K562 (cell line): ENCODE measurements around the gene PPRC1. TPM values are rescaled to one million over a fixed set of nuclear protein-coding genes. Genes with fewer than 3 reads are reported as not detected.
A peak's percentile ranks its signal among the peaks of the same experiment; 100 is the strongest.

Source experiments
- ATAC-seq: fragments of 200-7000 bp; cut with Tn5 transposase; 3 replicates; pipeline ENCODE4 v1.9.1; 2020; ENCODE audit warnings: moderate library complexity
- BruUV-seq: library from RNA; stranded (reverse); fragments of 400-500 nt; replicated peaks from 2 replicates; lab custom pipeline; 2021; lab: Mats Ljungman, UMichigan
- CTCF ChIA-PET: fragments of 300-600 bp; formaldehyde crosslinking; extraction: SDS; loops from one replicate; lab custom pipeline; 2021; ENCODE audit warnings: low intra/inter-chr PET ratio; lab: Yijun Ruan, JAX
- POLR2A ChIA-PET: fragments of 300-600, 350-650 bp; sonication (Branson Sonifier 250); formaldehyde crosslinking; extraction: SDS; loops from one replicate; lab custom pipeline; 2021; ENCODE audit warnings: antibody characterized with exemption, inconsistent platforms; lab: Yijun Ruan, JAX
- DNase-seq, 4 experiments: peaks; one replicate each; pipeline versions ENCODE4 v3.0.0 to v3.0.0-alpha.2; 2011 to 2018; ENCODE audit warnings: low spot score in 3 of 4, mixed read lengths in 3 of 4; ENCODE audit errors: extremely low read depth in 1 of 4
- FAIRE-seq: peaks from 2 replicates; lab custom pipeline; 2011; peaks lifted over from hg19 to GRCh38; lab: Jason Lieb, UNC
- H2AFZ ChIP-seq: 2 replicates; pipeline ENCODE4 v1.6.0; 2011; ENCODE audit warnings: low read depth, low read length, control low read depth, inconsistent platforms
- H3K27ac ChIP-seq: fragments of 200-600 bp; 3 replicates; pipeline ENCODE4 v1.8.0; 2011; ENCODE audit warnings: low read depth, mild to moderate bottlenecking, control low read depth, inconsistent platforms, low read length, moderate library complexity, mixed read lengths; ENCODE audit errors: extremely low read depth
- H3K27me3 ChIP-seq, 2 experiments: fragments of 300-600 bp in 1 of 2; 2 replicates in 1 of 2; 3 replicates in 1 of 2; pipeline versions ENCODE4 v1.6.0 to v1.8.0; 2011; ENCODE audit warnings: inconsistent platforms in 2 of 2, low read length in 2 of 2, mild to moderate bottlenecking in 1 of 2, mixed read lengths in 1 of 2, moderate library complexity in 1 of 2; ENCODE audit not compliant: control insufficient read depth in 2 of 2, insufficient read depth in 2 of 2
- H3K36me3 ChIP-seq: fragments of 300-600 bp; 3 replicates; pipeline ENCODE4 v1.8.0; 2011; ENCODE audit warnings: mild to moderate bottlenecking, low read length, inconsistent platforms; ENCODE audit not compliant: control insufficient read depth, insufficient read depth
- H3K4me1 ChIP-seq, 2 experiments: fragments of 200-600 bp in 1 of 2; replicated peaks in 1 of 2; 2 replicates in 1 of 2; 3 replicates in 1 of 2; pipeline versions ENCODE4 v1.5.1 to v1.8.0; 2011; ENCODE audit warnings: inconsistent platforms in 2 of 2, low read length in 2 of 2, mild to moderate bottlenecking in 1 of 2, mixed read lengths in 1 of 2, moderate library complexity in 1 of 2; ENCODE audit not compliant: control insufficient read depth in 2 of 2, insufficient read depth in 2 of 2
- H3K4me2 ChIP-seq: 2 replicates; pipeline ENCODE4 v1.6.1; 2011; ENCODE audit warnings: low read length, control low read depth, inconsistent platforms, mixed read lengths; ENCODE audit not compliant: insufficient read depth
- H3K4me3 ChIP-seq: fragments of 200-600 bp; sonication (generic), shearing (Covaris generic); 2 replicates; pipeline ENCODE4 v1.5.1; 2016; ENCODE audit warnings: control low read depth, inconsistent platforms
- H3K79me2 ChIP-seq: fragments of 200-600 bp; 3 replicates; pipeline ENCODE4 v1.8.0; 2011; ENCODE audit warnings: low read length, inconsistent platforms; ENCODE audit not compliant: control insufficient read depth, insufficient read depth
- H3K9ac ChIP-seq, 2 experiments: 2 replicates each; pipeline versions ENCODE4 v1.6.0 to v1.6.1; 2011; ENCODE audit warnings: low read depth in 2 of 2, low read length in 2 of 2, control low read depth in 1 of 2, inconsistent platforms in 1 of 2, mild to moderate bottlenecking in 1 of 2, mixed read lengths in 1 of 2; ENCODE audit not compliant: insufficient read depth in 1 of 2
- H3K9me1 ChIP-seq: one replicate; pipeline ENCODE4 v1.6.0; 2011; ENCODE audit warnings: inconsistent platforms, mild to moderate bottlenecking, low read length, moderate library complexity; ENCODE audit not compliant: control insufficient read depth, insufficient read depth
- H3K9me3 ChIP-seq: replicated peaks from 2 replicates; pipeline ENCODE4 v1.5.1; 2011; ENCODE audit warnings: low read depth, low read length, inconsistent platforms; ENCODE audit not compliant: control insufficient read depth, insufficient read depth
- H4K20me1 ChIP-seq: replicated peaks from 2 replicates; pipeline ENCODE4 v1.6.1; 2011; ENCODE audit warnings: low read length, inconsistent platforms, mixed read lengths; ENCODE audit not compliant: control insufficient read depth, insufficient read depth
- ARID1B ChIP-seq: fragments of 450-650 bp; IDR thresholded peaks from 2 replicates; pipeline ENCODE4 v1.6.1; 2016; ENCODE audit warnings: antibody characterized with exemption, mild to moderate bottlenecking, inconsistent platforms
- CREB1 ChIP-seq, 2 experiments: sonication (generic) in 1 of 2; formaldehyde crosslinking in 1 of 2; IDR thresholded peaks; 2 replicates each; pipeline versions ENCODE4 v1.6.1 to v1.8.0; 2012 to 2022; ENCODE audit warnings: inconsistent platforms in 1 of 2, mild to moderate bottlenecking in 1 of 2, missing genetic modification reagents in 1 of 2, moderate library complexity in 1 of 2
- ETV1 ChIP-seq: fragments of 450-650 bp; conservative IDR thresholded peaks from 2 replicates; pipeline ENCODE4 v1.6.1; 2016; ENCODE audit warnings: missing genetic modification characterization, control low read depth, low read depth, missing compliant biosample characterization
- GABPB2 ChIP-seq: fragments of 250-450 bp; sonication (Bioruptor Pico); conservative IDR thresholded peaks from 2 replicates; pipeline ENCODE4 v1.5.1; 2021; ENCODE audit warnings: mild to moderate bottlenecking
- HCFC1 ChIP-seq: IDR thresholded peaks from 2 replicates; pipeline ENCODE4 v1.6.1; 2012; ENCODE audit warnings: low read depth, low read length, improper control_type of control experiment
- KDM1A ChIP-seq, 2 experiments: fragments of 450-650 bp; IDR thresholded peaks; 2 replicates each; pipeline ENCODE4 v1.6.1; 2016; ENCODE audit warnings: mild to moderate bottlenecking in 2 of 2
- MYBL2 ChIP-seq, 2 experiments: fragments of 450-650 bp in 1 of 2; sonication (generic) in 1 of 2; formaldehyde crosslinking in 1 of 2; IDR thresholded peaks; 2 replicates each; pipeline versions ENCODE4 v1.6.1 to v1.8.1; 2017 to 2022; ENCODE audit warnings: borderline replicate concordance in 1 of 2, inconsistent platforms in 1 of 2, low read depth in 1 of 2, mild to moderate bottlenecking in 1 of 2, missing genetic modification reagents in 1 of 2, moderate library complexity in 1 of 2
- NFE2 ChIP-seq: IDR thresholded peaks from 2 replicates; pipeline ENCODE4 v1.6.1; 2014; ENCODE audit warnings: antibody characterized with exemption, low read depth
- ZNF436 ChIP-seq: fragments of 250-450, 450-650 bp; sonication (Bioruptor Pico); formaldehyde crosslinking; IDR thresholded peaks from 2 replicates; pipeline ENCODE4 v1.7.0; 2020; ENCODE audit warnings: mild to moderate bottlenecking
- ZNF668 ChIP-seq: fragments of 250-450 bp; sonication (Bioruptor Pico); IDR thresholded peaks from 2 replicates; pipeline ENCODE4 v1.8.0; 2022; ENCODE audit warnings: mild to moderate bottlenecking, inconsistent platforms
- WGBS: fragments of 100-300 bp; shearing (Covaris generic); methylation state at CpG from one replicate; pipeline ENCODE4 v1.1.6; 2016; ENCODE audit warnings: low coverage, mixed read lengths; ENCODE audit not compliant: insufficient coverage; ENCODE audit errors: missing lambda C conversion rate; 5-methylcytosine and 5-hydroxymethylcytosine counted together
- in situ Hi-C: fragments of 300-500 bp; cut with MboI; formaldehyde crosslinking; loops from 4 replicates; pipeline ENCODE4 v1.15.0; 2018; ENCODE audit warnings: inconsistent platforms, mixed read lengths
- intact Hi-C: fragments of 100-400 bp; cut with micrococcal nuclease; formaldehyde crosslinking; loops from 2 replicates; pipeline ENCODE4 v1.14.2; 2022
- polyA plus RNA-seq, 8 experiments: library from polyadenylated mRNA; depleted of rRNA in 4 of 8; stranded (reverse) in 5 of 8; unstranded in 3 of 8; fragments of >200 nt; fragmentation: Nextera tagmentation in 2 of 8; fragmentation: Illumina TruSeq in 1 of 8; extraction: Ambion mirVana in 2 of 8; extraction: Trizol in 1 of 8; gene quantifications; 2 replicates each; pipeline versions ENCODE4 v1.2.1 to v1.2.3, GENCODE V29; 2011 to 2014; ENCODE audit warnings: inconsistent platforms in 1 of 8, missing spikeins in 1 of 8
- total RNA-seq, 7 experiments: library from RNA; depleted of rRNA in 6 of 7; stranded (reverse); fragments of >200 nt in 6 of 7; fragmentation: Illumina TruSeq in 2 of 7; extraction: Trizol in 2 of 7; gene quantifications; 2 replicates each; pipeline versions ENCODE4 v1.2.1 to v1.2.3, GENCODE V29; 2011 to 2021; ENCODE audit warnings: low replicate concordance in 1 of 7
- TF ChIP-seq, protein P1 (sequence below): fragments of 450-650 bp; IDR thresholded peaks from 2 replicates; pipeline ENCODE4 v1.6.1; 2016; ENCODE audit warnings: low read depth

PPRC1 gene
- total and polyA plus RNA-seq, 9 of the 15 experiments (the other 6 are each of a cell fraction or from before 2014, with no cell fraction given): 8.5 to 47.1 (median 16.2) TPM

DNA sequence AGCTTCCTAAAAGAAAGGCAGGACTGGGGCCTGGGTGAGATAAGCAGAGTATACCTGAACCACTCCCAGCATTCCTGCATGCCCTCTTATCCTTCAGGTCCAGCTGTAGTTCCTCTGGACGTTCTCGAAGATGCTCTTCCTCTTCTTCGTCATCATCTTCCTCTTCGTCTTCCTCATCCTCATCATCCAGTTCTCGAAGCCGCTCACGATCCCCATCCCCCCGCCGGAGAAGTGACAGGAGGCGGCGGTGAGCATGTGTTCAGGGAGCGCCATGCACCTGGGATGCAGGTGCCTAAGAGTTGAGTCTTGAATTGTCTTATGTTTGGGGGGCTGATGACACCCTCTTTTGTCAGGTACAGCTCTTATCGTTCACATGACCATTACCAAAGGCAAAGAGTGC lies 15.4 kb downstream of the PPRC1 start (continued):
- TF ChIP-seq CREB1 (IDR thresholded peaks at IDR 0.05): no peak
- TF ChIP-seq CREB1 (CRISPR knock-in tag; IDR thresholded peaks at IDR 0.05): no peak
- no peak for TF ChIP-seq MYBL2 (IDR thresholded peaks at IDR 0.05; ENCODE audit: low read depth)
- TF ChIP-seq MYBL2 (CRISPR knock-in tag; IDR thresholded peaks at IDR 0.05; ENCODE audit: borderline replicate concordance): no peak
- no peak for TF ChIP-seq GABPB2 (CRISPR knock-in tag)
- TF ChIP-seq ZNF436: no peak
- TF ChIP-seq, all 486 proteins: peak for 0

DNA sequence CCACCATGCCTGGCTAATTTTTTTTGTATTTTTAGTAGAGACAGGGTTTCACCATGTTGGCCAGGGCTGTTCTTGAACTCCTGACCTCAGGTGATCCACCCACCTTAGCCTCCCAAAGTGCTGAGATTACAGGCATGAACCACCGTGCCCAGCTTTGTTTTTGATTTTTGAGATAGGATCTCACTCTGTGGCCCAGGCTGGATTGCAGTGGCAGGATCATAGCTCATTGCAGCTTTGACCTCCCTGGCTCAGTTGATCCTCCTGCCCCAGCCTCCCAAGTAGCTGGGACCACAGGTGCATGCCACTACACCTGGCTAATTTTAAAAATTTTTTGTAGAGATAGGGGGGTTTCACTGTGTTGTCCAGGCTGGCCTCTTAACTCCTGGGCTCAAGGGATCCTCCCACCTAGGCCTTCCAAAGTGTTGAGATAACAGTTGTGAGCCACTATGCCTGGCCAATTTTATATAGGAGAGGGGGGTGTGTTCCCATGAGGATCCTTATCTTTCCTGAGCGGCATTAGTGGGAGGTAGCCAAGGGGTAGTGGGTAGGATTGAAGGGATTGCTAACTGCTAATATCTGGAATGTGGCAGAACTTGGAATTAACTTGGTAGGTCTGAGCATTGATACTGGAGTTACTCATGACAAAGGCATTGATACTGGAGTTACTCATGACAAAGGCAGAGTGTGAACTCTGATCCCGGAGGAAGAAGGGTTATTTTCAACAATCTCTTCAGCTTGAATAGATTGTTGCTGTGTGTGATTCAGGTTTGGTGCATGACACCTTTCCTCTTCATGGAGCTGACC lies 18.3 kb downstream of the PPRC1 start:
- 6% methylated on average over 2 of the region's 3 CpGs for WGBS
- H3K4me2 ChIP-seq: peak overlapping the region; percentile 83
- H3K9me1 ChIP-seq: no peaks in the 10 kb centered on the region
- H3K4me1 ChIP-seq: peaks cover 10 to 21% of the 10 kb centered on the region in 2 experiments; a peak in 4 of 5 replicates
- no peaks in the 10 kb centered on the region for H3K9me3 ChIP-seq
- H3K9ac ChIP-seq: peak overlapping the region; percentile 72 to 79; a peak in 3 of 4 replicates
- POLR2A ChIA-PET: interaction anchor here (0.5 to 9.9 kb wide), 10 partner anchors 8 to 427 kb away, joined by 3 to 92 read pairs (median 4); partner anchors contain the start of gene PPRC1
- in situ Hi-C loops: no loop called here
- H3K36me3 ChIP-seq: peaks cover 78% of the 10 kb centered on the region
- H3K27me3 ChIP-seq: no peaks in the 10 kb centered on the region
- 0 out of 2 replicates have a peak overlapping the region, but pooled peaks have one; percentile 18 for H2AFZ ChIP-seq
- H3K4me3 ChIP-seq: peak overlapping the region; percentile 12; the same call in 1 of the 2 replicates
- CTCF ChIA-PET: no interaction called here
- DNase-seq: peak in 1 of 4 experiments; percentile 39
- FAIRE-seq: peak; percentile 32
- intact Hi-C loops: no loop called here
- BruUV-seq: no TSS peak
- H3K27ac ChIP-seq: peak overlapping the region; percentile 88
- H3K79me2 ChIP-seq: peaks cover 41% of the 10 kb centered on the region
- no peak; the same call in 2 of the 3 replicates for ATAC-seq
- peaks cover 4% of the 10 kb centered on the region for H4K20me1 ChIP-seq
- TF ChIP-seq KDM1A (IDR thresholded peaks at IDR 0.05): peak; percentile 67 to 69; a peak in 3 of 4 replicates
- no peak for TF ChIP-seq NFE2
- no peak for TF ChIP-seq ARID1B
- no peak for TF ChIP-seq ZNF668
- no peak for TF ChIP-seq HCFC1
- TF ChIP-seq, protein P1, sequence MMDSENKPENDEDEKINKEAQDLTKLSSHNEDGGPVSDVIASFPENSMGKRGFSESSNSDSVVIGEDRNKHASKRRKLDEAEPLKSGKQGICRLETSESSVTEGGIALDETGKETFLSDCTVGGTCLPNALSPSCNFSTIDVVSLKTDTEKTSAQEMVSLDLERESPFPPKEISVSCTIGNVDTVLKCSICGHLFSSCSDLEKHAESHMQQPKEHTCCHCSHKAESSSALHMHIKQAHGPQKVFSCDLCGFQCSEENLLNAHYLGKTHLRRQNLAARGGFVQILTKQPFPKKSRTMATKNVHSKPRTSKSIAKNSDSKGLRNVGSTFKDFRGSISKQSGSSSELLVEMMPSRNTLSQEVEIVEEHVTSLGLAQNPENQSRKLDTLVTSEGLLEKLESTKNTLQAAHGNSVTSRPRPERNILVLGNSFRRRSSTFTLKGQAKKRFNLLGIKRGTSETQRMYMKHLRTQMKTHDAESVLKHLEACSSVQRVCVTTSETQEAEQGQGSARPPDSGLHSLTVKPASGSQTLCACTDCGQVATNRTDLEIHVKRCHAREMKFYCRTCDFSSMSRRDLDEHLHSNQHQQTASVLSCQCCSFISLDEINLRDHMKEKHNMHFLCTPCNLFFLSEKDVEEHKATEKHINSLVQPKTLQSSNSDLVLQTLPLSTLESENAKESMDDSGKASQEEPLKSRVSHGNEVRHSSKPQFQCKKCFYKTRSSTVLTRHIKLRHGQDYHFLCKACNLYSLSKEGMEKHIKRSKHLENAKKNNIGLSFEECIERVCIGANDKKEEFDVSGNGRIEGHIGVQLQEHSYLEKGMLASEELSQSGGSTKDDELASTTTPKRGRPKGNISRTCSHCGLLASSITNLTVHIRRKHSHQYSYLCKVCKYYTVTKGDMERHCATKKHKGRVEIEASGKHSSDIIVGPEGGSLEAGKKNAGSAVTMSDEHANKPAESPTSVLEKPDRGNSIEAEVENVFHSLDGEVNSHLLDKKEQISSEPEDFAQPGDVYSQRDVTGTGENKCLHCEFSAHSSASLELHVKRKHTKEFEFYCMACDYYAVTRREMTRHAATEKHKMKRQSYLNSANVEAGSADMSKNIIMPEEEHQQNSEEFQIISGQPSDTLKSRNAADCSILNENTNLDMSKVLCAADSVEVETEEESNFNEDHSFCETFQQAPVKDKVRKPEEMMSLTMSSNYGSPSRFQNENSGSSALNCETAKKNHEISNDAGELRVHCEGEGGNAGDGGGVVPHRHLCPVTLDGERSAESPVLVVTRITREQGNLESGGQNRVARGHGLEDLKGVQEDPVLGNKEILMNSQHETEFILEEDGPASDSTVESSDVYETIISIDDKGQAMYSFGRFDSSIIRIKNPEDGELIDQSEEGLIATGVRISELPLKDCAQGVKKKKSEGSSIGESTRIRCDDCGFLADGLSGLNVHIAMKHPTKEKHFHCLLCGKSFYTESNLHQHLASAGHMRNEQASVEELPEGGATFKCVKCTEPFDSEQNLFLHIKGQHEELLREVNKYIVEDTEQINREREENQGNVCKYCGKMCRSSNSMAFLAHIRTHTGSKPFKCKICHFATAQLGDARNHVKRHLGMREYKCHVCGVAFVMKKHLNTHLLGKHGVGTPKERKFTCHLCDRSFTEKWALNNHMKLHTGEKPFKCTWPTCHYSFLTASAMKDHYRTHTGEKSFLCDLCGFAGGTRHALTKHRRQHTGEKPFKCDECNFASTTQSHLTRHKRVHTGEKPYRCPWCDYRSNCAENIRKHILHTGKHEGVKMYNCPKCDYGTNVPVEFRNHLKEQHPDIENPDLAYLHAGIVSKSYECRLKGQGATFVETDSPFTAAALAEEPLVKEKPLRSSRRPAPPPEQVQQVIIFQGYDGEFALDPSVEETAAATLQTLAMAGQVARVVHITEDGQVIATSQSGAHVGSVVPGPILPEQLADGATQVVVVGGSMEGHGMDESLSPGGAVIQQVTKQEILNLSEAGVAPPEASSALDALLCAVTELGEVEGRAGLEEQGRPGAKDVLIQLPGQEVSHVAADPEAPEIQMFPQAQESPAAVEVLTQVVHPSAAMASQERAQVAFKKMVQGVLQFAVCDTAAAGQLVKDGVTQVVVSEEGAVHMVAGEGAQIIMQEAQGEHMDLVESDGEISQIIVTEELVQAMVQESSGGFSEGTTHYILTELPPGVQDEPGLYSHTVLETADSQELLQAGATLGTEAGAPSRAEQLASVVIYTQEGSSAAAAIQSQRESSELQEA: no peak
- TF ChIP-seq ETV1: no peak
